Measurements from ENCODE around the gene ASRGL1.
A peak's percentile ranks its signal among the peaks of the same experiment; 100 is the strongest.
"Not testable (repeated sequence)": the region's sequence is repeated elsewhere in the genome, so short reads cannot be mapped to it uniquely, and the experiment has no call there.

ASRGL1 gene

DNA sequence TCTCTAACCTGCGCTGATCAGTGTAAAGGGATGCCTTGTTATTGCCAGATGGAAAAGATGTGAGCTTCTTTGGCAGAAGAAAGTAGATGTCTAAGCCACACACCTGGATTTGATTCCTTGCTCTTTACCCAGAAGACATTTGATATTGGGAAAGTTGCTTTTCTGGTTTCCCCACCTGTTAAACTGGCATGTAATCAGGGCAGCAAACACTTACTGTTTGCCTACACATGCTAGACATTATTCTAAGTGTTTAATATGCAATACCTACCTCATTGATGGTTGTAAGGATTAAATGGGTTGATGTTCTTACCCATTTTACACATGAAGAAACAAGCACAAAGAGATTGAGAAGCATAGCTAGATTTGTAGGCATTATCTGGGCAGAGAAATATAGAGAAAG, 16.6 kb downstream of the ASRGL1 start:
- DNase-seq = peak; percentile 3

GRCh38 chr11:62358273-62358672, 21.0 kb downstream of the ASRGL1 start:
- no peak for DNase-seq

DNA sequence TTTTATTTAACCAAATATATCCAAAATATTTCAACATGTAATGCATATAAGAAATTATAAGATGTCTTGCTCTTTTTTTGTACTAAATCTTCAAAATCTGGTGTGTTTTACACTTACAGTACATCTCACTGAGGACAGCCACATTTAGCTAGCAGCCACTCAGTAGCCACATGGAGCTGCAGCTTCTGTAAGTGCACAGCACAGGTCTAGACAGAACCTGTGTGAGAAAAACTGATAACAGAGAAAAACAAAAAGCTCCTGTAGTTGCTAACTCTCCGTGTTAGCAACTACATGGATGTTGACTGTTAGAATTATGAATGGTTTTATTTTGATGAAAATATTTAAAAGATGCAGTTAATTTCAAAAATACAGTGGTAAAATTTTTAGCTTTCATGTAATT, 22.2 kb downstream of the ASRGL1 start:
- no peak for DNase-seq

DNA sequence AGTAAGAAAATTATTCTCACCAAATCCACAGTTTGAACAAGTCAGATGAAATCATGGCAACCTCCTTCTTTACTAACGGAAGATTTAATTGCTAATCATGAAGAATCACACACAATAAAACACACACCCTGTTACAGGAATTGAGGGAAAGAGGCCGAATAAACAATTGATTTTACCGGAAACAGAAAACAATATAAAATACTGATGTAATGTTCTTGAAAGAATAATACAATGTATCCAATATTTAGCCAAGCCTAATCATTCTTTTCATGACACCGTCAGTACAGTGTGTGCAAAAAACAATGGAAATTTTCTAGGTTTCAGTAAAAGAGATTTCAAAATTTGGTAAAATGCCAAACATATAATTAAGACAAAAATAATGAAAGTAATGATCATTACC, 23.4 kb downstream of the ASRGL1 start:
- DNase-seq = no peak

GRCh38 chr11:62368861-62369477, 31.7 kb downstream of the ASRGL1 start:
- not testable (repeated sequence) for DNase-seq

- no peak for DNase-seq
These were observed 33.6 kb downstream of the ASRGL1 start for GRCh38 chr11:62370743-62371440.

- DNase-seq = no peak
These were observed 35.6 kb downstream of the ASRGL1 start for GRCh38 chr11:62372871-62373270.

DNA sequence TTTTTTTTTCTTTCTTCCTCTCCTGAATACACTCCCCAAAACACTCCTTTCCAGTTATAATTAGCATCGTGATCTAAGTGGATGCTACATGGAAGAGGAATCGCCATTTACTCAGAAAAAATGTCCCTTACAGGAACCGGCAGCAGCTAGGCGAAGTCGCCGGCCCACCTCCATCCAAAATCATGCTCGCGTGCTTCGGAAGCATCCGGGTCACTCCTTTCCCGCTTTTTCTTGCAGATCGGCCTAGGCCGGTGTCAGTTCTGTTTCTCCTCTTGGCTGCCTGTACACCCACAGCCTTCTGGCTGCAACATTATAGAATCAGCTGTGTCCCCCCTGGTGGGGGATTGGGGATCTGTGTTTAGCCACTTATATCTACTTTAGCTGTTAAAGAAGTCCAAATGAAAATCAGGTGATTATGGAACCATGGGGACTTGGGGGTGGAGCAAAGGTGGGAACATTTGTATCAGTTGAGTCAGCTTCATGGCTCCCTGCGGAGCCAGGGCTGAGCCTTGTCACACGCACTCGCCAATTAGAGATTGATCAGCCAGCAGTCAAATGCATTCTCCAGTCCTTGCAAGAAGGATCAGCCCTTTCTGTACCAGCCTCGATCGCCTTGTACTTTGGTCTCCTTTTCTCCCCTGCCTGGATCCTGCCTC, 36.3 kb downstream of the ASRGL1 start:
- DNase-seq = no peak

DNA sequence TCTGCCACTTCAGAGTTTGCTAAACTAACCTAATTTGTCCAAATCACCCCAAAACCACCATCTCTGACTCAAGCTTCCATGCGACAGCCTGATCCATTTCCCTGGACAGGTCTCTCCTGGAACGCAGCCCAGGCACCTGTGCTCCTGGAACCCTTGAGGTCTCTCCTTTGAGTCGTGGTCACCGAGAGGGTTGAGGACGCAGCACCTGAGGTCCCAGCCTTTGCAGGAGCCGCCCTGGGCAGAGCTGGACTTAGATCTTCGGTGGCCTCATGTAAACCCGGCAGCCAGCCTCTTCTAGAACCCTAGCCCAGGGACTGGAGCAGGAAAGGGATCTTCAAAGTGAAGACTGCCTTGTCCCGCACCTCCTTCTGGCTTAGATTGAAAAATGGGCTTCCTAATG, 37.6 kb downstream of the ASRGL1 start:
- DNase-seq = no peak

DNA sequence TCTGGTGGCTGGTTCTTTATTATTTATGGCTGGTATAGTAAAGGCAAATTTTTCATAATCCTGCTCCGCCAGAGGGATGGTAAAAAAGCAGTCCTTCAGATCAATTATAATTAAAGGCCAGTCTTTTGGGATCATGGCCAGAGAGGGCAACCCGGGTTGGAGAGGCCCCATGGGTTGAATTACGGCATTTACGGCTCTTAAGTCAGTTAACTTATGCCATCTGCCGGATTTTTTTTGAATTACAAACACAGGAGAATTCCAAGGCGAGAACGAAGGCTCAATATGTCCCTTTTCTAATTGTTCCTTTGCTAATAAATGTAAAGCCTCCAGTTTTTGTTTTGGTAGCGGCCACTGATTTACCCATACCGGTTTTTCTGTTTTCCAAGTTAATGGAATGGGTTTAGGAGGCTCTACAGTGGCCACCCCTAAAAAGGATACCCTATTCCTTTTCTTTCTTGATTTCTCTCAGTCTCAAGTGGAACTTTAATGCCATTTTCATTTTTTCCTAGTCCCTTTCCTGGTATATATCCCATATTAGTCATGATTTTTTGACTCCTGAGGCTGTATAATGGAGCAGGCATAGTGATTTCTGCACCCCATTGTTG, 41.3 kb downstream of the ASRGL1 start:
- DNase-seq = peak; percentile 47

- not testable (repeated sequence) for DNase-seq
These were observed 42.3 kb downstream of the ASRGL1 start for GRCh38 chr11:62379586-62379985.

GRCh38 chr11:62380821-62381245, 43.6 kb downstream of the ASRGL1 start:
- DNase-seq = peak; percentile 76

DNA sequence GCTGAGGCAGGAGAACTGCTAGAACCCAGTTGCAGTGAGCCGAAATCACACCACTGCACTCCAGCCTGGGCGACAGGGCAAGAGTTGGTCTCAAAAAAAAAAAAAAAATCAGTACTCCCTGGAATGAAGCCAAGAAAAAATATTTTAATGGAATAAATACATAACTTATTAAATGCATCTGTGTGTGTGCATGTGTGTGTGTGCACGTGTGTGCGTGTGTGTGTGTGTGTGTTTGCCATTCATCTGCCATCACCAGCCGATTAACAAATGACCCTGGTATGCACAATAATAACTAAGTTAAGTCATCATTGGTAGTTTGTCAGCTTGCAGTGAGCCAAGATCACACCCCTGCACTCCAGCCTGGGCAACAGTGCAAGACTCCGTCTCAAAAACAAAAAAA, 46.6 kb downstream of the ASRGL1 start:
- no peak for DNase-seq

DNA sequence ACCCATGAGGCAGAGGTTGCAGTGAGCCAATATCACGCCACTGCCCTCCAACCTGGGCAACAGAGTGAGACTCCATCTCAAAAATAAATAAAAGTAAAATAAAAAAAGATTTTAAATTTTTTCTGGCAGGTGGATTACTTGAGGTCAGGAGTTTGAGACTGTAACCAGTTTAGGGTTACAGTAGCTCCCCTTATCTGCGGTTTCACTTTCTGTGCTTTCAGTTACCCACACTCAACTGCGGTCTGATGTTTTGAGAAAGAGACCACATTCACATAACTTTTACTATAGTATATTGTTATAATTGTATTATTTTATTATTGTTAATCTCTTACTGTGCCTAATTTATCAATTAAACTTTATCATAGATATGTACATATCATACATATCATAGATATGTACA, 48.8 kb downstream of the ASRGL1 start:
- DNase-seq = not testable (repeated sequence)

GRCh38 chr11:62387381-62387780, 50.1 kb downstream of the ASRGL1 start:
- no peak for DNase-seq

DNA sequence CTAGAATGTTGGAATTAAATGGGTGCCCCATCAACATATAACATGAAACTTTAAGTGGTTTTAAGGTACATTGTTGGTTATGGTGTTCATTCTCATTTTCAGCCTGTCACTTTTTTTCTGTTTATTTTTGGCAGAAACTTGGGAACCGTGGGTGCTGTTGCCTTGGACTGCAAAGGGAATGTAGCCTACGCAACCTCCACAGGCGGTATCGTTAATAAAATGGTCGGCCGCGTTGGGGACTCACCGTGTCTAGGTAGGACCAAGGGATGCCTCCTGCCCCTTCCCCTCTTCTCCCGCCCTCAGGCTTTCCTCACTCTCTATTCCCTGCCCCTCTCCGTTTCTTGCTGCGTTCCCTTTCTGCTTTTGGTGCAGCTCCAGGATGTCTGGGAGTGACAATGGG, 51.8 kb downstream of the ASRGL1 start:
- DNase-seq = no peak

GRCh38 chr11:62390237-62390636, 53.0 kb downstream of the ASRGL1 start:
- no peak for DNase-seq

GRCh38 chr11:62390722-62391121, 53.5 kb downstream of the ASRGL1 start:
- DNase-seq = no peak

- DNase-seq = no peak
These were observed 54.6 kb downstream of the ASRGL1 start for GRCh38 chr11:62391642-62392425.

DNA sequence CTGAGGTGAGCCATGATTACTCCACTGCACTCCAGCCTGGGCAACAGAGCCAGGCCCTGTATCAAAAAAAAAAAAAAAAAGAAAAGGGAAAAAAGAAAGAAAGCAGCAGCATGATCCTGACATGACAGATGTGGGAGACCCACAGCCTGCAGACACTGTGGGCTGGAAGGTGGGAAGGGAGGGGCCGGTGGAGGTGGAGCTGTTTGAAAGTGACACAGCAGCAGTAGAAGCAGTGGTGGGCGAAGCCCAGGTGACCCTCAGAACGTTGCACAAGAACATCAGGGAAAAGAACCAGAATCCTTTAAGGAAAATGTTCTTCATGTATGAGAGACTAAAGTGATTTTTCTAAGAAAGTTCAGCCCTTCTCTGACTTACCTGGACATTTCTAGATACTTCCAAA, 55.3 kb downstream of the ASRGL1 start:
- no peak for DNase-seq

DNA sequence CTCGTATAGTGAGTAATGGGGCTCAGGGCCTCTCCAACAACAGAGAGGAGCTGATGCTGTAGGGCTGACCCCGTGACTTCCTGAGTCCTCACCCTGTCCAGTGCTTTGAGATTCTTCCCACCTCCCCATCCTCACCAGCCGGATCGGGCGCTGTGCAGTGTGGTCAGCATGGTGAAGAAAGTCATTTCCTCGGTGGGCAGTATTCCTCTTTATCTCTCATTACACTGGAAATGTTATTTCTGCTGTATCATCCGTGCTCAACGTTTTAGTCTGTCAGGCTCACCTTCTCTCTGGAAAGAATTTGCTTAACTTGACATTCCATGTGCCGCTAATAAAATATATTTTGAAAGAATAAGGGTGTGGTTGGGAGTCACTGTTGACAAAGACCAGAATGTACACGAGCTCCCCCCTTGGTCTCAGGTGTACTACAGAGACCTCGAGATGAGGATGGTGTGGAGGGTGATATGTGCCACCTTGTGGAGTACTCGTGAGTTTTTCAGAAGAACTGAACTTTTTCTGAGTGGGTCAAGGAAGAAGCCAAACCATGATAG, 55.9 kb downstream of the ASRGL1 start:
- no peak for DNase-seq

DNA sequence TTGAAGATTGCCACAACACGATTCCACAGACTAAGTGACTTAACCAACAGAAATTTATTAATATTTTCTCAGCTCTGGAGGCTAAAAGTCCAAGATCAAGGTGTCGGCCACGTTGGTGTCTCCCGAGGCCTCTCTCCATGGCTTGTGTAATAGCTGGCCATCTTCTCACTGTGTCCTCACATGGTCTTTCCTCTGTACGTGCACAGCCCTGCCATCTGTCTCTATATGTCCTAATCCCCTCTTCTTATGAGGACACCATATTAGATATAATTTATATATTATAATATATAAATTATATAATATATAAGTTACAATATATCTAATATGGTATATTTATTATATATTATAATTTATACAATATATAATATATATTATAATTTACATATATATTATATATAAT, 56.5 kb downstream of the ASRGL1 start:
- no peak for DNase-seq
